ENCODE measurements around the gene PSMA2. TPM values are rescaled to one million over a fixed set of nuclear protein-coding genes. Genes with fewer than 3 reads are reported as not detected.

The PSMA2 gene
- total RNA-seq, 4 donors from 2014 or later = 54.5 to 121 (median 67.2) TPM

DNA sequence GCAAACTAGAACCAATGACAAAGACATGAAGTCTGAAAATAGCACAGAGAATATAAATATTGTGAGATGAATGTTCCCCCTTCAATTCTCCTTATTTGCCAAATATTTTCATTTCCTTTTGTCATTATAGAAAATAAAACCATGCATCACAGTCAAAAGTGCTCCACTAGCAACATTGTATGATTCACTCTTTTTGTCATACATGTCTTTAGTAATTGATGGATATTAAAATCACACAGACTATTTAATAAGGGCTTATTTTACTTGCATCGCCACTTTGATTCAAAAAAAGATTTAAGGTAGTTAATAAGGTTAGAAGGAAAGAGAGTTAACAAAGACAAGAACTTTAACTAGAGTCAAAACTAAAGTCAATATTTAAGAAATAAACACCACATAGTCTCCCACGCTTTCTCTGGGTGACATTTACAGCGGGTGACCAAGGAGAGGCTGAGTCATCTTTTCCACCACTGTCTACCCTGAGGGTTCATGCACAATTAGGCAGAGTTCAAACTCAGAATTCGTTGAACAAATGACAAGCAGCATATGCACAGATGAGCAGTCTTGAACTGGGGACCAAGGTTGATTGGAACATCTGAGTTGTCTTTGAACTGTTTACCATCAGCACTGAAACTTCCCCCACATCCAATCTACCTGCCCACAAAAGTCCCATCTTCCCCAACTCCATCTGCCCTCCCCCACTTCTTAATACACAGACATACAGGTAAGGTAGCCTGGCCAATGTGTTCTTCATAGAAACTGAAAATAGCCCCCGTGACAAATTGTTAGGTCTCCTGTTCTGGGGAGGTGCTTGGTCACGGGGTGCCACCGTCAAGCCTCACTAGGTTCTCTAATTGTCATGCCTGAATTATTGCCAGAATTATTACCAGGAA lies 62.6 kb downstream of the PSMA2 start:
- Histone ChIP-seq H3K4me3 (no peak overlapping the region), H3K4me1 (no peaks in the 10 kb centered on the region), H3K27me3 (no peaks in the 10 kb centered on the region), H3K9me3 (no peaks in the 10 kb centered on the region), H3K27ac (no peak overlapping the region), H3K36me3 (no peaks in the 10 kb centered on the region)
- DNase-seq = no peak
- intact Hi-C loops (cut with DNase I; ENCODE audit: low total_unique reads) = no loop called here
- TF ChIP-seq, protein P1, sequence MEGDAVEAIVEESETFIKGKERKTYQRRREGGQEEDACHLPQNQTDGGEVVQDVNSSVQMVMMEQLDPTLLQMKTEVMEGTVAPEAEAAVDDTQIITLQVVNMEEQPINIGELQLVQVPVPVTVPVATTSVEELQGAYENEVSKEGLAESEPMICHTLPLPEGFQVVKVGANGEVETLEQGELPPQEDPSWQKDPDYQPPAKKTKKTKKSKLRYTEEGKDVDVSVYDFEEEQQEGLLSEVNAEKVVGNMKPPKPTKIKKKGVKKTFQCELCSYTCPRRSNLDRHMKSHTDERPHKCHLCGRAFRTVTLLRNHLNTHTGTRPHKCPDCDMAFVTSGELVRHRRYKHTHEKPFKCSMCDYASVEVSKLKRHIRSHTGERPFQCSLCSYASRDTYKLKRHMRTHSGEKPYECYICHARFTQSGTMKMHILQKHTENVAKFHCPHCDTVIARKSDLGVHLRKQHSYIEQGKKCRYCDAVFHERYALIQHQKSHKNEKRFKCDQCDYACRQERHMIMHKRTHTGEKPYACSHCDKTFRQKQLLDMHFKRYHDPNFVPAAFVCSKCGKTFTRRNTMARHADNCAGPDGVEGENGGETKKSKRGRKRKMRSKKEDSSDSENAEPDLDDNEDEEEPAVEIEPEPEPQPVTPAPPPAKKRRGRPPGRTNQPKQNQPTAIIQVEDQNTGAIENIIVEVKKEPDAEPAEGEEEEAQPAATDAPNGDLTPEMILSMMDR (IDR thresholded peaks at IDR 0.05) = no peak
- no peak for TF ChIP-seq POLR2A (IDR thresholded peaks at IDR 0.05)

GRCh38 chr7:42868480-42868879 lies 63.5 kb downstream of the PSMA2 start:
- no peak for DNase-seq
- TF ChIP-seq, protein P1 (IDR thresholded peaks at IDR 0.05) = no peak
- TF ChIP-seq POLR2A (IDR thresholded peaks at IDR 0.05) = no peak
- H3K4me3 ChIP-seq = no peak overlapping the region
- intact Hi-C loops (cut with DNase I; ENCODE audit: low total_unique reads) = no loop called here
- no peaks in the 10 kb centered on the region for H3K36me3 ChIP-seq
- H3K9me3 ChIP-seq = no peaks in the 10 kb centered on the region
- H3K4me1 ChIP-seq = no peaks in the 10 kb centered on the region
- no peak overlapping the region for H3K27ac ChIP-seq
- no peaks in the 10 kb centered on the region for H3K27me3 ChIP-seq

Other genes starting within 250 kb of the PSMA2 start
- 10 to 100 TPM in 2 of 4 donors, 1 to 10 TPM in 2; 5.9 to 22.5 (median 11.9) TPM for gene C7orf25, start 20.1 kb downstream of the PSMA2 start, total RNA-seq
- 10 to 100 TPM in 3 of 4 donors, 1 to 10 TPM in 1; 10.0 to 79.4 (median 51.9) TPM for gene MRPL32, start 202 bp upstream of the PSMA2 start, total RNA-seq
- under 1 TPM in 1 of 4 donors, not detected in 3; 0.28 TPM for gene HECW1, start 180.5 kb upstream of the PSMA2 start, total RNA-seq

Data from uterus (tissue), 4 donors.